GM10847 (cell line): Measurements from ENCODE around the gene PEA15.
A peak's percentile ranks its signal among the peaks of the same experiment; 100 is the strongest.

Source experiments
- POLR2A ChIP-seq: IDR thresholded peaks from 2 replicates; pipeline ENCODE4 v1.6.1; 2011; ENCODE audit not compliant: insufficient read length; ENCODE audit errors: extremely low read depth

PEA15 gene

GRCh38 chr1:160243767-160244166 is 38.6 kb downstream of the PEA15 start:
- TF ChIP-seq POLR2A, result no peak

- no peak for TF ChIP-seq POLR2A
Observed at GRCh38 chr1:160244209-160244608, 39.0 kb downstream of the PEA15 start.

GRCh38 chr1:160245434-160245833 is 40.2 kb downstream of the PEA15 start:
- no peak for TF ChIP-seq POLR2A

GRCh38 chr1:160247053-160247452 is 41.9 kb downstream of the PEA15 start:
- TF ChIP-seq POLR2A, result no peak

- TF ChIP-seq POLR2A, result no peak
Observed at GRCh38 chr1:160251011-160251410, 45.8 kb downstream of the PEA15 start.

GRCh38 chr1:160251687-160252526 is 46.7 kb downstream of the PEA15 start:
- no peak for TF ChIP-seq POLR2A

GRCh38 chr1:160255781-160256300 is 50.7 kb downstream of the PEA15 start:
- TF ChIP-seq POLR2A, result no peak

- no peak for TF ChIP-seq POLR2A
Observed at GRCh38 chr1:160256396-160257046, 51.3 kb downstream of the PEA15 start.

- TF ChIP-seq POLR2A, result no peak
Observed at GRCh38 chr1:160257411-160258015, 52.3 kb downstream of the PEA15 start.

- TF ChIP-seq POLR2A, result no peak
Observed at GRCh38 chr1:160258177-160258798, 53.1 kb downstream of the PEA15 start.

GRCh38 chr1:160260406-160261382 is 55.5 kb downstream of the PEA15 start:
- TF ChIP-seq POLR2A, result no peak

GRCh38 chr1:160261556-160261892 is 56.3 kb downstream of the PEA15 start:
- TF ChIP-seq POLR2A, result no peak

GRCh38 chr1:160261893-160262794 is 57.0 kb downstream of the PEA15 start, which contains the start of gene DCAF8:
TSS of gene DCAF8 (minus strand) at chr1:160262549. CDS start at chr1:160244008, 18,541 bp downstream.
- peak; percentile 96 for TF ChIP-seq POLR2A
